HEK293 (cell line): ENCODE measurements around the gene DMAC2.
A peak's percentile ranks its signal among the peaks of the same experiment; 100 is the strongest.

Experiments
- CTCF ChIA-PET: fragments of 350-600 bp; formaldehyde crosslinking; extraction: SDS; loops from one replicate; lab custom pipeline; 2021; ENCODE audit warnings: antibody characterized with exemption; lab: Yijun Ruan, JAX
- POLR2A ChIA-PET: fragments of 300-600 bp; formaldehyde crosslinking; extraction: SDS; loops from one replicate; lab custom pipeline; 2020; ENCODE audit warnings: antibody characterized with exemption, inconsistent platforms; lab: Yijun Ruan, JAX
- H3K27ac ChIP-seq: fragments of 200-500 bp; sonication (Bioruptor generic); 2 replicates; pipeline ENCODE4 v1.5.1; 2014; ENCODE audit warnings: low read depth, low read length, control low read depth, inconsistent platforms; ENCODE audit errors: extremely low read depth
- H3K36me3 ChIP-seq, 2 experiments: fragments of 200-500 bp in 1 of 2; sonication (Bioruptor generic) in 1 of 2; 1 replicate in 1 of 2; 2 replicates in 1 of 2; pipeline ENCODE4 v1.5.1; 2014 to 2017; ENCODE audit warnings: inconsistent platforms in 2 of 2, low read length in 2 of 2; ENCODE audit not compliant: control insufficient read depth in 2 of 2, insufficient read depth in 1 of 2
- H3K4me1 ChIP-seq: fragments of 200-500 bp; sonication (Bioruptor generic); 2 replicates; pipeline ENCODE4 v1.5.1; 2014; ENCODE audit warnings: mild to moderate bottlenecking, low read length, inconsistent platforms; ENCODE audit not compliant: control insufficient read depth, insufficient read depth
- H3K4me3 ChIP-seq: 2 replicates; pipeline ENCODE4 v1.5.1; 2011; ENCODE audit warnings: low read depth, mild to moderate bottlenecking, control low read depth, low read length, moderate library complexity
- H3K9me3 ChIP-seq: fragments of 200-500 bp; sonication (Bioruptor generic); 2 replicates; pipeline ENCODE4 v1.5.1; 2014; ENCODE audit warnings: low read depth, low read length, inconsistent platforms; ENCODE audit not compliant: control insufficient read depth, insufficient read depth
- GLI2 ChIP-seq: fragments of 450-650 bp; formaldehyde crosslinking; IDR thresholded peaks from 2 replicates; pipeline ENCODE4; 2017; ENCODE audit warnings: missing biosample characterization, missing genetic modification characterization, low read depth, borderline replicate concordance
- GLIS1 ChIP-seq: fragments of 450-650 bp; formaldehyde crosslinking; IDR thresholded peaks from 2 replicates; pipeline ENCODE4 v1.5.1; 2016; ENCODE audit warnings: missing biosample characterization, missing genetic modification characterization
- KLF1 ChIP-seq: fragments of 450-650 bp; formaldehyde crosslinking; IDR thresholded peaks from 2 replicates; pipeline ENCODE4 v1.5.1; 2016; ENCODE audit warnings: missing biosample characterization, missing genetic modification characterization
- OSR2 ChIP-seq: fragments of 450-650 bp; formaldehyde crosslinking; IDR thresholded peaks from 2 replicates; pipeline ENCODE4 v1.5.1; 2016; ENCODE audit warnings: missing biosample characterization, missing genetic modification characterization
- ZEB2 ChIP-seq: fragments of 450-650 bp; formaldehyde crosslinking; IDR thresholded peaks from 2 replicates; pipeline ENCODE4 v1.5.1; 2016; ENCODE audit warnings: missing biosample characterization, missing genetic modification characterization
- ZFP69B ChIP-seq: fragments of 450-650 bp; formaldehyde crosslinking; IDR thresholded peaks from 2 replicates; pipeline ENCODE4 v1.5.1; 2016; ENCODE audit warnings: missing biosample characterization, missing genetic modification characterization
- ZNF114 ChIP-seq: fragments of 450-650 bp; formaldehyde crosslinking; IDR thresholded peaks from 2 replicates; pipeline ENCODE4 v1.5.0; 2017; ENCODE audit warnings: missing biosample characterization, missing genetic modification characterization
- ZNF16 ChIP-seq: fragments of 450-650 bp; formaldehyde crosslinking; IDR thresholded peaks from 2 replicates; pipeline ENCODE4 v1.5.1; 2016; ENCODE audit warnings: low read depth, missing biosample characterization, missing genetic modification characterization
- ZNF24 ChIP-seq: fragments of 450-650 bp; formaldehyde crosslinking; IDR thresholded peaks from 2 replicates; pipeline ENCODE4 v1.5.1; 2016; ENCODE audit warnings: missing biosample characterization, missing genetic modification characterization
- ZNF335 ChIP-seq: fragments of 450-650 bp; formaldehyde crosslinking; conservative IDR thresholded peaks from 2 replicates; pipeline ENCODE4 v1.5.1; 2016; ENCODE audit warnings: missing biosample characterization, missing genetic modification characterization
- ZNF610 ChIP-seq: fragments of 450-650 bp; formaldehyde crosslinking; IDR thresholded peaks from 2 replicates; pipeline ENCODE4 v1.5.1; 2016; ENCODE audit warnings: missing biosample characterization, missing genetic modification characterization, borderline replicate concordance
- ZNF658 ChIP-seq: fragments of 450-650 bp; formaldehyde crosslinking; IDR thresholded peaks from 2 replicates; pipeline ENCODE4; 2016; ENCODE audit warnings: missing biosample characterization, missing genetic modification characterization
- TF ChIP-seq, protein P1 (sequence below): fragments of 450-650 bp; formaldehyde crosslinking; IDR thresholded peaks from 2 replicates; pipeline ENCODE4; 2016; ENCODE audit warnings: missing biosample characterization, missing genetic modification characterization

DMAC2 gene

DNA sequence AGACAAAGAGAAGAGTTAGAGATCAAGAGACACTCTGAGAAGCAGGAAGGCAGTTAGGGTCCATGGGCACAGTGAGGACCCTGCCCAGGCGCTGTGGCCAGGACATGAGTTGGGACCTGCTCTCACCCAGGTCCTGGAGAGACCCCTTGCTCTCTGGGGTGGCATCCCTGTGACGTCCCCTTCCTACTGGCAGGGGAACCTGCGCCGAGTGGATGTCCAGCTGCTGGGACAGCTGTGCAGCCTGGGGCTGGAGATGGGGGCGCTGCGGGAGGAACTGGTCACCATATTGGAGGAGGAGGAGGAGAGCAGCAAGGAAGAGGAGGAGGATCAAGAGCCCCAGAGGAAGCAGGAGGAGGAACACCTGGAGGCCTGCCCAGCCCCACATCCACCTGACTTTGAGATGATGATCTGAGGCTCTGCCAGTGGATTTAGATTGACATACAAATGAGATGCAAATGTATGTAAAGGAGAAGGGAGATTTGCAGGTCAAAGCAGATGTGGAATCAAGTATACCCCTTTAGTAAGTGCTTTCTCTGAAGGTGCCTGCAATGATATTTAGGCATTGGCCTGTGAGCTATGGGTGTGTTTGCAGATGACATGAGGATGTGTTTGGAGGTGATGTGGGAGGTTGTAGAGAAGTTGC, 4.2 kb upstream of the DMAC2 start:
- Histone ChIP-seq H3K27ac (no peak overlapping the region), H3K9me3 (no peaks in the 10 kb centered on the region), H3K4me1 (peaks cover 2% of the 10 kb centered on the region; the same call in 1 of the 2 replicates), H3K4me3 (no peak overlapping the region), H3K36me3 (no peaks in the 10 kb centered on the region)
- CTCF ChIA-PET = interaction anchor here (1.6 to 10.4 kb wide), 2 partner anchors 119 to 121 kb away, joined by 13 to 433 read pairs; no protein-coding TSS in a partner anchor
- no peak for TF ChIP-seq KLF1 (tag by site-specific recombination)
- TF ChIP-seq ZNF610 (tag by site-specific recombination) = no peak
- no peak for TF ChIP-seq ZNF114
- TF ChIP-seq, protein P1, sequence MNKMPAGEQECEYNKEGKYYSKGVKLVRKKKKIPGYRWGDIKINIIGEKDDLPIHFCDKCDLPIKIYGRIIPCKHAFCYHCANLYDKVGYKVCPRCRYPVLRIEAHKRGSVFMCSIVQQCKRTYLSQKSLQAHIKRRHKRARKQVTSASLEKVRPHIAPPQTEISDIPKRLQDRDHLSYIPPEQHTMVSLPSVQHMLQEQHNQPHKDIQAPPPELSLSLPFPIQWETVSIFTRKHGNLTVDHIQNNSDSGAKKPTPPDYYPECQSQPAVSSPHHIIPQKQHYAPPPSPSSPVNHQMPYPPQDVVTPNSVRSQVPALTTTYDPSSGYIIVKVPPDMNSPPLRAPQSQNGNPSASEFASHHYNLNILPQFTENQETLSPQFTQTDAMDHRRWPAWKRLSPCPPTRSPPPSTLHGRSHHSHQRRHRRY (tag by site-specific recombination) = no peak
- no peak for TF ChIP-seq ZNF658 (tag by site-specific recombination)
- TF ChIP-seq OSR2 (tag by site-specific recombination) = no peak
- TF ChIP-seq GLI2 = no peak
- TF ChIP-seq ZNF16 = no peak
- no peak for TF ChIP-seq ZNF24 (tag by site-specific recombination)
- TF ChIP-seq ZFP69B (tag by site-specific recombination) = no peak
- POLR2A ChIA-PET = interaction anchor here (1.5 kb wide), 1 partner anchor 80 kb away, joined by 6 read pairs; the partner anchor contains the start of gene B9D2

DNA sequence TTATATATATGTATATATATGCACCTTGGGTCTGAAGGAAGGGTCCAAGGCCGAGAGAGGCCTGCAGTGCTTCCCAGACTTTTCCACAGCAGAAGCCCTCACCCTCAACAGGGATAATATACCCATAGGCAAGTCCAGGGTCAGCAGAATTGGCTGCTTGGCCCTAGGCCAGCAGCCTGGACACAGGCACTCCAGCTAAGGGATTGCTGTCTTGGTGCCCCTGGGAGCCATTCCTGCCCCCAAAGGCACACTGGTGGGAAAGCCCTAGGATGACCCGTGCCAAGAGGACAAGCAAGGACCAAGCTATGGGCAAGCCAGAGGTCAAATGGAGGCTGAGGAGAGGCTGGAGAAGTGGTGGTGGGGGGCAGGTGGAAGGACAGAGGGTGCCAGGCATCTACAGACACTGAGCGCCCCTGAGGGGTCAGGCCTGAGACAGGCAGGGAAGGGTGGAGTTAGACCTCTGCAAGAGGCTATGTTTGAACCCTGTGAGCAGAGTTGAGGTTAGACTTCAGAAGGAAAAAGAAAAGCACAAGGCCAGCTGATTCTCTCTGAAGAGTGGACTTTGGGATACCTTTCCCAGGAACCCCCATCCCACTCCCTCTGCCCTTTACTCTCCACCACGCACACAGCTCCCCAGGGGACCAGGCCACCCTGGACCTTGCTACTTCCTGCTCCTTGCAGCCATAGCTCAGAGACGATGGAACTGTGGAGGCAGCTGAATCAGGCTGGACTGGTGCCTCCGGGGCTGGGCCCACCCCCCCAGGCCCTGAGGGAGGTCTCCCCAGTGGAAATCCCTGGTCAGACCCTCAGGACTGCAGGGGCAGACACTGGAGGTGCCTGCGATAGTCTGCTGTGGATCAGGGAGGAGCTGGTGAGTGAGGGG, 3.0 kb upstream of the DMAC2 start, which contains the start of gene ERICH4:
ERICH4 (plus strand) TSS at position 684 of the 883 bp plus-strand sequence; CDS start at position 698, 14 bp downstream.
- ChIA-PET CTCF (interaction anchor here (0.6 to 1.6 kb wide), 2 partner anchors 120 to 158 kb away, joined by 4 to 13 read pairs; no protein-coding TSS in a partner anchor), POLR2A (interaction anchor here (0.7 to 1.5 kb wide), 2 partner anchors 14 to 79 kb away, joined by 3 to 6 read pairs; partner anchors contain the start of gene B9D2)
- H3K36me3 ChIP-seq = peaks cover 0 to 5% of the 10 kb centered on the region in 2 experiments; a peak in 2 of 3 replicates
- H3K9me3 ChIP-seq = no peaks in the 10 kb centered on the region
- peak; percentile 35; the same call in 1 of the 2 replicates for TF ChIP-seq GLIS1
- TF ChIP-seq ZEB2 (tag by site-specific recombination) = no peak
- H3K4me3 ChIP-seq = no peak within 1 kb of the TSS
- H3K4me1 ChIP-seq = peaks cover 4% of the 10 kb centered on the region; the same call in 1 of the 2 replicates
- H3K27ac ChIP-seq = no peak within 1 kb of the TSS

DNA sequence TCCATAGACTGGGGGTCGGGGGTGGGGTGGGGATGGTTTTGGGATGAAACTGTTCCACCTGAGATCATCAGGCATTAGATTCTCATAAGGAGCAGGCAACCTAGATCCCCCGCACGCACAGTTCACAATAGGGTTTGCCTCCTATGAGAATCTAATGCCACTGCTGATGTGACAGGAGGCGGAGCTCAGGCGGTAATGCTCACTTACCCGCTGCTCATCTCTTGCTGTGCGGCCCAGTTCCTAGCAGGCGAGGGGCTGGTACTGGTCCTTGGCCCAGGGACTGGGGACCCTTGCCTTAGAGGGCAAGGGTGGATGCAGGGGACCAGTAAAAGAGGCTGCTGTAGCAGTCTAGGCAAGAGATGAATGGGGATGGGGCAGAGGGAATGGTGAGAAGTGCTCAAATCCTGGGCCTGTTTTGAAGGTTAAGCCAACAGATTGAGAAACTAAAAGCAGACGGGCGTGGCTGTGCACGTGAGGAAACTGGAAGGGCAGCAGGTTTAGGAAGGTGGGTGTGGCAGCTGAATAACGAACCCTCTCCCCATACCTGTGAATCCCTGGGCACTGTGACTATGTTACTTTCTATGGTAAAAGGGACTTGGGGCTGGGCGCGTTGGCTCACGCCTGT, 1.7 kb upstream of the DMAC2 start:
- Histone ChIP-seq H3K4me1 (peaks cover 4% of the 10 kb centered on the region; the same call in 1 of the 2 replicates), H3K27ac (no peak overlapping the region), H3K4me3 (no peak overlapping the region), H3K36me3 (peaks cover 3 to 10% of the 10 kb centered on the region in 2 experiments; a peak in 2 of 3 replicates), H3K9me3 (no peaks in the 10 kb centered on the region)
- POLR2A ChIA-PET = no interaction called here
- CTCF ChIA-PET = interaction anchor here (1.2 to 3.9 kb wide), 5 partner anchors 8 to 122 kb away, joined by 3 to 69 read pairs (median 6); no protein-coding TSS in a partner anchor
- no peak for TF ChIP-seq ZNF335 (tag by site-specific recombination)
- peak; percentile 23; the same call in 1 of the 2 replicates for TF ChIP-seq KLF1 (tag by site-specific recombination)
